OCI-LY7 (cell line): ENCODE measurements around the gene ARAP3. TPM values are rescaled to one million over a fixed set of nuclear protein-coding genes. Genes with fewer than 3 reads are reported as not detected.

Experiments used
- BruUV-seq: library from RNA; stranded (reverse); fragments of 400-500 nt; replicated peaks from 2 replicates; lab custom pipeline; 2021; lab: Mats Ljungman, UMichigan
- CTCF ChIA-PET: fragments of 300-600 bp; sonication (Branson Sonifier 250); formaldehyde crosslinking; loops from one replicate; lab custom pipeline; 2022; ENCODE audit warnings: antibody characterized with exemption; ENCODE audit not compliant: unreplicated experiment; lab: Charles Lee
- POLR2A ChIA-PET: fragments of 300-600 bp; sonication (Branson Sonifier 250); formaldehyde crosslinking; loops from one replicate; lab custom pipeline; 2022; ENCODE audit warnings: antibody characterized with exemption; lab: Charles Lee
- DNase-seq: peaks from one replicate; pipeline ENCODE4 v3.0.0-alpha.2; 2015; ENCODE audit warnings: low spot score
- H2AFZ ChIP-seq: fragments of 200-600 bp; sonication (generic), shearing (Covaris generic); 2 replicates; pipeline ENCODE4 v1.6.1; 2014; ENCODE audit warnings: mild to moderate bottlenecking, antibody characterized with exemption, low read length, moderate library complexity
- H3K27ac ChIP-seq: fragments of 200-600 bp; sonication (generic); 2 replicates; pipeline ENCODE4 v1.5.1; 2014; ENCODE audit warnings: mixed run types, low read depth, mild to moderate bottlenecking, moderate library complexity, low read length, inconsistent platforms; ENCODE audit not compliant: poor library complexity, severe bottlenecking
- H3K36me3 ChIP-seq: fragments of 200-600 bp; sonication (generic); 2 replicates; pipeline ENCODE4 v1.6.1; 2014; ENCODE audit warnings: mild to moderate bottlenecking, antibody characterized with exemption, low read length, moderate library complexity, mixed read lengths; ENCODE audit not compliant: insufficient read depth
- H3K4me1 ChIP-seq: fragments of 200-600 bp; sonication (generic); 2 replicates; pipeline ENCODE4 v1.5.1; 2014; ENCODE audit warnings: mild to moderate bottlenecking, low read length; ENCODE audit not compliant: insufficient read depth, poor library complexity, severe bottlenecking
- H3K4me2 ChIP-seq: fragments of 200-600 bp; sonication (generic); 2 replicates; pipeline ENCODE4 v1.6.1; 2014; ENCODE audit warnings: mild to moderate bottlenecking, low read length
- H3K4me3 ChIP-seq: fragments of 200-600 bp; sonication (generic); 2 replicates; pipeline ENCODE4 v1.5.1; 2014; ENCODE audit warnings: mild to moderate bottlenecking, low read depth, low read length; ENCODE audit not compliant: poor library complexity, severe bottlenecking
- H3K79me2 ChIP-seq: fragments of 200-600 bp; sonication (generic); 2 replicates; pipeline ENCODE4 v1.6.1; 2016; ENCODE audit warnings: low read depth, mild to moderate bottlenecking, low read length, moderate library complexity, mixed read lengths; ENCODE audit not compliant: insufficient read depth
- H3K9me2 ChIP-seq: fragments of 200-600 bp; sonication (generic); 2 replicates; pipeline ENCODE4 v1.6.1; 2016; ENCODE audit warnings: mild to moderate bottlenecking, low read length, mixed read lengths; ENCODE audit not compliant: insufficient read depth
- H3K9me3 ChIP-seq: fragments of 200-600 bp; sonication (generic); 2 replicates; pipeline ENCODE4 v1.6.1; 2014; ENCODE audit warnings: mild to moderate bottlenecking, mixed run types, low read length, mixed read lengths
- H4K20me1 ChIP-seq: fragments of 200-600 bp; sonication (generic); 2 replicates; pipeline ENCODE4 v1.6.1; 2014; ENCODE audit warnings: mild to moderate bottlenecking, antibody characterized with exemption, low read length, moderate library complexity, mixed read lengths; ENCODE audit not compliant: insufficient read depth
- CTCF ChIP-seq: fragments of 200-600 bp; sonication (generic); conservative IDR thresholded peaks from 2 replicates; pipeline ENCODE4 v1.5.1; 2014; ENCODE audit warnings: mild to moderate bottlenecking, antibody characterized with exemption, low read length, moderate library complexity, mixed read lengths
- EZH2phosphoT487 ChIP-seq: fragments of 200-600 bp; sonication (generic); IDR thresholded peaks from 2 replicates; pipeline ENCODE4 v1.6.1; 2018; ENCODE audit warnings: low read depth, borderline replicate concordance, mild to moderate bottlenecking, mixed run types, antibody characterized with exemption, low read length, moderate library complexity, mixed read lengths
- intact Hi-C: fragments of 100-400 bp; cut with micrococcal nuclease; formaldehyde crosslinking; loops from one replicate; pipeline ENCODE4 v1.10.0; 2022; ENCODE audit not compliant: unreplicated experiment
- total RNA-seq, 2 experiments: library from RNA; depleted of rRNA in 1 of 2; stranded (reverse); fragments of >200 nt in 1 of 2; shearing (Covaris generic) in 1 of 2; gene quantifications; 2 replicates each; pipeline ENCODE4 v1.2.3, GENCODE V29; 2014 to 2022

The ARAP3 gene
- total RNA-seq, 2 experiments from 2014 or later: not detected

- Histone ChIP-seq H3K4me3 (no peak overlapping the region), H3K9me3 (no peaks in the 10 kb centered on the region), H3K27ac (no peak overlapping the region), H2AFZ (no peak overlapping the region), H3K79me2 (peaks cover 93% of the 10 kb centered on the region), H3K4me1 (peaks cover 51% of the 10 kb centered on the region), H3K4me2 (no peak overlapping the region), H3K36me3 (peaks cover 32% of the 10 kb centered on the region), H4K20me1 (peaks cover 25% of the 10 kb centered on the region), H3K9me2 (no peaks in the 10 kb centered on the region)
- intact Hi-C loops: no loop called here
- no peak for DNase-seq
- CTCF ChIA-PET: no interaction called here
- TF ChIP-seq EZH2phosphoT487: no peak
- no peak for TF ChIP-seq CTCF
- POLR2A ChIA-PET: interaction anchor here (0.6 to 5.5 kb wide), 8 partner anchors 9 to 1123 kb away, joined by 3 to 43 read pairs (median 6); partner anchors contain the start of genes DIAPH1, HDAC3 and RELL2
- no TSS peak for BruUV-seq
These were observed 73.0 kb downstream of the ARAP3 start for GRCh38 chr5:141609044-141609443.

- Histone ChIP-seq H3K36me3 (peaks cover 32% of the 10 kb centered on the region), H3K79me2 (peaks cover 93% of the 10 kb centered on the region), H3K27ac (no peak overlapping the region), H2AFZ (no peak overlapping the region), H3K9me2 (no peaks in the 10 kb centered on the region), H3K4me1 (peaks cover 51% of the 10 kb centered on the region), H3K4me2 (no peak overlapping the region), H4K20me1 (peaks cover 28% of the 10 kb centered on the region), H3K9me3 (no peaks in the 10 kb centered on the region), H3K4me3 (no peak overlapping the region)
- intact Hi-C loops: no loop called here
- no TSS peak for BruUV-seq
- no peak for DNase-seq
- ChIA-PET POLR2A (interaction anchor here (0.6 to 5.5 kb wide), 8 partner anchors 10 to 1123 kb away, joined by 3 to 43 read pairs (median 6); partner anchors contain the start of genes DIAPH1, HDAC3 and RELL2), CTCF (no interaction called here)
- TF ChIP-seq EZH2phosphoT487 (no peak), CTCF (no peak)
These were observed 73.5 kb downstream of the ARAP3 start for GRCh38 chr5:141608557-141608956.

GRCh38 chr5:141608046-141608445, 74.0 kb downstream of the ARAP3 start:
- no TSS peak for BruUV-seq
- Histone ChIP-seq H3K36me3 (peaks cover 33% of the 10 kb centered on the region), H3K9me2 (no peaks in the 10 kb centered on the region), H3K9me3 (no peaks in the 10 kb centered on the region), H3K27ac (no peak overlapping the region), H4K20me1 (peaks cover 24% of the 10 kb centered on the region), H3K79me2 (peaks cover 93% of the 10 kb centered on the region), H3K4me2 (no peak overlapping the region), H2AFZ (no peak overlapping the region), H3K4me3 (no peak overlapping the region), H3K4me1 (peaks cover 47% of the 10 kb centered on the region)
- ChIA-PET CTCF (no interaction called here), POLR2A (interaction anchor here (0.7 to 5.5 kb wide), 5 partner anchors 10 to 875 kb away, joined by 3 to 43 read pairs (median 7); partner anchors contain the start of genes DIAPH1, HDAC3 and RELL2)
- no peak for DNase-seq
- intact Hi-C loops: no loop called here
- TF ChIP-seq EZH2phosphoT487 (no peak), CTCF (no peak)
